AG09319 (cell line): Measurements from ENCODE around the gene VPS25.

ENCODE experiments used
- DNase-seq: peaks from one replicate; pipeline ENCODE4 v3.0.0-alpha.2; 2010; ENCODE audit warnings: low read depth; ENCODE audit errors: extremely low read depth
- TF ChIP-seq, protein P1 (sequence below): IDR thresholded peaks from 2 replicates; pipeline ENCODE4 v1.5.1; 2011; ENCODE audit warnings: low read depth, mild to moderate bottlenecking, inconsistent platforms, low read length, moderate library complexity

VPS25 gene

DNA sequence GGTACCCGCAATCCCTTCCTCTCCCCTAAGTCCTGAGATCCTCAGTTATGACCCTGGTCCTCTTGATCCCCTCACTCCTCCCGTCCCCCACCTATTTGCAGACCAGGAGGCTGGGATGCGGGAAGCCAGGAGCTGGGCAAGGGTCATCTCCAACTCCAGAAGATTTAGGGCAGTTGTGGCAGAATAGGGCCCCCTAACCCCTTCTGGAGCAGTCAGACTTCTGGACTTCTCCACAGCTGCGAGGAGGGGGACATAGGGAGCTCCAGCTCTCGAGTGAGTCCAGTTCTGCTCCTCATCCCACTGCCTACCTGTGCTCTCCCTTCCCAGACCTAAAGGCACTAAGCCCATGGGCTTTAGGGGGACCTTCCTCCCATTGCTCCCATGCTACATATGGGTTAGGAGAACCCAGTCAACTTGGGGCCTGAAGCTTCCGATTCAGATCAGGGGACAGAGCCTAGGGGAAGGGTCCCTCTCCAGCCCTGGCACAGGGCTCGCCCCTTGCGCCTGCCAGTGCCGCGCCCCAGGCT lies 8.5 kb downstream of the VPS25 start:
- TF ChIP-seq, protein P1, sequence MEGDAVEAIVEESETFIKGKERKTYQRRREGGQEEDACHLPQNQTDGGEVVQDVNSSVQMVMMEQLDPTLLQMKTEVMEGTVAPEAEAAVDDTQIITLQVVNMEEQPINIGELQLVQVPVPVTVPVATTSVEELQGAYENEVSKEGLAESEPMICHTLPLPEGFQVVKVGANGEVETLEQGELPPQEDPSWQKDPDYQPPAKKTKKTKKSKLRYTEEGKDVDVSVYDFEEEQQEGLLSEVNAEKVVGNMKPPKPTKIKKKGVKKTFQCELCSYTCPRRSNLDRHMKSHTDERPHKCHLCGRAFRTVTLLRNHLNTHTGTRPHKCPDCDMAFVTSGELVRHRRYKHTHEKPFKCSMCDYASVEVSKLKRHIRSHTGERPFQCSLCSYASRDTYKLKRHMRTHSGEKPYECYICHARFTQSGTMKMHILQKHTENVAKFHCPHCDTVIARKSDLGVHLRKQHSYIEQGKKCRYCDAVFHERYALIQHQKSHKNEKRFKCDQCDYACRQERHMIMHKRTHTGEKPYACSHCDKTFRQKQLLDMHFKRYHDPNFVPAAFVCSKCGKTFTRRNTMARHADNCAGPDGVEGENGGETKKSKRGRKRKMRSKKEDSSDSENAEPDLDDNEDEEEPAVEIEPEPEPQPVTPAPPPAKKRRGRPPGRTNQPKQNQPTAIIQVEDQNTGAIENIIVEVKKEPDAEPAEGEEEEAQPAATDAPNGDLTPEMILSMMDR = no peak
- DNase-seq = no peak

DNA sequence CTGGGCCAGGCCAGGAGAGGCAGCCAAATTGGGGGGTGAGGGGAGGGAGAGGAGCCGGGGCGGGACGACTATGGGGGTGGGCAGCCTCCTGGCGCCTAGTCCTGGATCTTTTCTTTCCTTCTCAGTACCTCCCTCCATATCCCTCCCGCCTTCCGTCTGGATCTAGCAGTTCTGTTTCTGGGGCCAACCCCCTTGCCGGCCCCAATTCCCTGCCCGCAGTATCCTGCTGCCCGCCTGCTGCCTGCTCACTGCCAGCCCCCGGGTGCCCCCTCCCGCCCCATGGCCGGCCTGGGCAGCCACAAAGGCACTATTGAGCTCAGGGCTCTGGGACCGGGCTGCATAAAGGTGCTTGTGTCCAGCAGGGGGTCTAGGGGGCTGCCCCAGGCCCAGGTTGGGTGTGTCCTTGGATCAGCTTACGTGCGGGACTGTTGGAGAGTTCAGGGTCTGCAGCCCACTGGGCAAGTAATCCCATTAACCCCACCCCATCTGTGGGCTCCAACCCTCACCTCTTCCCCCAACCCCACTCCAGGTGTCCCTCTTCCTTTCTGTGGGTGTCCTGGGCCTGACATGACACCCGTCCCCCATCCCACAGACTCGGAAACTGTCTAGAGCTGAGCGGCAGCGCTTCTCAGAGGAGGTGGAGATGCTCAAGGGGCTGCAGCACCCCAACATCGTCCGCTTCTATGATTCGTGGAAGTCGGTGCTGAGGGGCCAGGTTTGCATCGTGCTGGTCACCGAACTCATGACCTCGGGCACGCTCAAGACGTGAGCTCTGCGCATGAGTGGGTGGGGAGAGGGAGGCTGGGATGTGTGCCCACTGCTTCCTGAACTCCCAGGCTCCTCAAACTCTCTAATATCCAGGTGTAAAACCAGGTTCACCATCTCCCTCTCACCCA lies 9.2 kb downstream of the VPS25 start:
- TF ChIP-seq, protein P1 = no peak
- DNase-seq = no peak

DNA sequence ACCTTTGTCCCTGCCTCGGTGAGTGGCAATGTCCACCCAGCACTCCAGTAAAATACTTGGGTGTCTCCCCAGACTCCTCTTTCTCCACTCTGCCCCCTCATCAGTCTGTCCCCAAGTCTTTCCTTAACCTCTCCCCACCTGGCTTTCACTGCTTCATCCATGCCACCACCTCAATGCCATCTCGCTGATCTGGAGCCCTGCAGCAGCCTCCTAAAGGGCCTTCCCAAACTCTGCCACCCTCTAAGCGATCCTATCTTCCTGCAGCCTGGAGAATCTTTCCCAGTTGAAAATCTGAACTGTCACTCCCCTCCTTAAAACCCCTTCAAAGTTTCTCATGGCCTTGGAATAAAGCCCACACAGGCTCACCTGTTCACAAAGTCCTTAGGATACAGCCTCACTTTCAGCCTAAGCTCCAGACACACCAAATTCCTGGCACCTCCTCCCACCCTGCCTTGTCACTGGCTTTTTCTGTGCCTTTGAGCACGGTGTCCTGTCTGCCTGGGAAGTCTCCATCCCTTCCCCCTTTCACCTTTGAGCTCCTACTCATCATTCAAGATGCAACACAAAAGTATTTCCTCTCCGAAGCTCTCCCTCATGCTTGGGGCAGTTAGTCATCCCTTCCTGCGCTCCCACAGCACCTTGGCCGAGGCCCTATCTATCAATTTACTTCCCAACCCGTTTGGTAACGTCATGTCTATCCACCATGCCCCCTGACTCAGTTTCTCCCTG lies 10.0 kb downstream of the VPS25 start:
- TF ChIP-seq, protein P1 = no peak
- DNase-seq = no peak

DNA sequence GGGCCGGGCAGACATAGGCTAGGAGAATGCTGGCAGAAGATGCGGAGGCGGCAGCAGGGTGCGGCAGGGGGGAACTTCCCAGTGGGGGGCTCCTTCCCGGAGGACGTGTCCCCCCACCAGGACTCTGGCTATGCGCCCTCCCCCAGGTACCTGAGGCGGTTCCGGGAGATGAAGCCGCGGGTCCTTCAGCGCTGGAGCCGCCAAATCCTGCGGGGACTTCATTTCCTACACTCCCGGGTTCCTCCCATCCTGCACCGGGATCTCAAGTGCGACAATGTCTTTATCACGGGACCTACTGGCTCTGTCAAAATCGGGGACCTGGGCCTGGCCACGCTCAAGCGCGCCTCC lies 10.5 kb downstream of the VPS25 start:
- TF ChIP-seq, protein P1 = no peak

DNA sequence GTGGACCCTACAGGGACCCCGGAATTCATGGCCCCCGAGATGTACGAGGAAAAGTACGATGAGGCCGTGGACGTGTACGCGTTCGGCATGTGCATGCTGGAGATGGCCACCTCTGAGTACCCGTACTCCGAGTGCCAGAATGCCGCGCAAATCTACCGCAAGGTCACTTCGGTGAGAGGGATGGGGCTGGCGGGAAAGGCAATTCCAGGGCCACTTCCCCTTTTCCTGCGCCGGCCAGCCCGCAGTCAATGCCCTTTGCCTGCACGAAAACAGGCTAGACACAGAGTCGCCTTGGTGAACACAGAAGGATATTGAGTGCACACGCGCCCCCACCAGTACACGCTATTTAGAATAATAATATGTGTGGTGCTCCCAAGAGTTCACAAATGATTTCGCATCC lies 11.2 kb downstream of the VPS25 start:
- no peak for DNase-seq
- TF ChIP-seq, protein P1 = no peak

More for the DNA sequence above, 10.5 kb downstream of the VPS25 start:
- DNase-seq = no peak

DNA sequence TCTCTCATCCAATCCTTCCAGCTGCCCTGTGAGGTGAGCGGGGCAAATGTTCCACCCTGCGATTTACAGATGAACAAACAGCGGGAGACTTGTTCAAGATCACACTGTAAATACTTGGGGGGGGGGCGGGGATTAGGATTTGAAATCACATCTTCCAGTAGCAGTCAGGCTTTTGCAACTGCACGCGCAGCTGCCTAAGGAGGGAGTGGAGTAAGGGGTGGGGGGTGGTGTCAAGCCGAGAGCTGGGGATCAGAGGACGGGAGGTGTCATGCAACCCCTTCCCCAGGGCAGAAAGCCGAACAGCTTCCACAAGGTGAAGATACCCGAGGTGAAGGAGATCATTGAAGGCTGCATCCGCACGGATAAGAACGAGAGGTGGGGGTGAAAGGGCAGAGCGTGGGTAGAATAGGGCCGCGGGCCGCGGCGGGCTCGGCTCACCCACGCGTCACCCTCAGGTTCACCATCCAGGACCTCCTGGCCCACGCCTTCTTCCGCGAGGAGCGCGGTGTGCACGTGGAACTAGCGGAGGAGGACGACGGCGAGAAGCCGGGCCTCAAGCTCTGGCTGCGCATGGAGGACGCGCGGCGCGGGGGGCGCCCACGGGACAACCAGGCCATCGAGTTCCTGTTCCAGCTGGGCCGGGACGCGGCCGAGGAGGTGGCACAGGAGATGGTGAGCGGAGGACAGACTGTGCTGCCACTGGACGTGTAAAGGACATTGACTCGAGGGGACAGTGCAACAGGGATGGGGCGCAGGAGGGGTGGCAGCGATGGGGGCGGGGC lies 11.8 kb downstream of the VPS25 start:
- TF ChIP-seq, protein P1 = no peak
- no peak for DNase-seq

DNA sequence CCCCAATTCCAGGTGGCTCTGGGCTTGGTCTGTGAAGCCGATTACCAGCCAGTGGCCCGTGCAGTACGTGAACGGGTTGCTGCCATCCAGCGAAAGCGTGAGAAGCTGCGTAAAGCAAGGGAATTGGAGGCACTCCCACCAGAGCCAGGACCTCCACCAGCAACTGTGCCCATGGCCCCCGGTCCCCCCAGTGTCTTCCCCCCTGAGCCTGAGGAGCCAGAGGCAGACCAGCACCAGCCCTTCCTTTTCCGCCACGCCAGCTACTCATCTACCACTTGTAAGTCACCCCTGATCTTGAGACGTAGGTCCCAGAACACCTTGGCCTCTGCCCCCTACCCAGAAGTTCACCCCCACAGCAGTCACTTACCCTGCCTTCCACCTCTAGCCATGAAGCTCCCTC lies 14.0 kb downstream of the VPS25 start:
- TF ChIP-seq, protein P1 = no peak
- DNase-seq = no peak
